GM21576 (cell line): ENCODE results near the gene RNGTT.

Experiments used
- ATAC-seq: cut with Tn5 transposase; IDR thresholded peaks from one replicate; pipeline ENCODE4 v1.9.1; 2021; ENCODE audit warnings: mild to moderate bottlenecking, moderate library complexity; ENCODE audit not compliant: unreplicated experiment

RNGTT gene

GRCh38 chr6:88616380-88616779 is 347.0 kb downstream of the RNGTT start:
- ATAC-seq, result peak; percentile 72

DNA sequence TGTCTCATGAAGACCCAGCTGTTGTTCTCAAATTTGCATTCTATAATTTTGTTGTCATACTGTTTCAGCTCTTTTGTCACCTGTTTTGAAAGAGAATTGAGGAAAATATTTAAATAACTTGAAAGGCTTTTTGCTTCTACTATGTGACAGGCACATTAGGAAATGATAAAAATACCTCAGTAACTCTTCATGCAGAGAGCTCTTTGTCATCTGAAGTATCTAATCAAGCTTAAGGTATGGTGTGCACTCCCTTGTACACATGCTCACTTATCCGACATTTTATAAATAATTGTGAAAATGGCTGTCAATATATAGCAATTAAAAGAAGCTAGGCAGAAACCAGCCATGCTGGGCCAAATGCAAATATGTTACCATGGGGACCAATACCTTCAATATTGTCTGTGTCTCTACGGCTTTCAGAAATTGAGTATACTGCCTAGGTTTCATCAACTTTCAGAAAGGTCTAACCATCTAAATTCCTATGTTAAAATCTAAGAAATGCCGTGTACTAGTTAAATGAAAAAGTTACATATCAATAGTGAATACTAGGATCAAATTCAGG is 349.0 kb downstream of the RNGTT start:
- ATAC-seq, result no peak

DNA sequence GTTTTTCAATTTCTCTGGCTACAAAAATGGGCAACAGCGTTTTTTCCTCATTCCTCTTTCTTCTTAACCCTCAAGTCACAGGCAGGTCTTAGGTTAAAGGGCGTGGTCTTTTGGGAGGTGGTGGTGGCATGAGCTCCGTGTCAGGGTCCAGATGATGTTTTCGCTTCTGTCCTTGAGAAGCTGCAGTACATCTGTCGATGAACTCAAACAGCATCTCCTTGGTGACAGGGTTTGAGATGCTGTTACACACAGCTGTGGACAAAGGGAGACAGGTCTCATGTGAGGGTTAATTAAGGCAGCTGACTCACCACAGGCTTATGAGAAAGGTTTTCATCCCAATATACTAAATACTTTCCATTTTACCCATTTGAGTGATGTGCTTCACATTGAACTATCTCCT is 350.8 kb downstream of the RNGTT start:
- no peak for ATAC-seq

DNA sequence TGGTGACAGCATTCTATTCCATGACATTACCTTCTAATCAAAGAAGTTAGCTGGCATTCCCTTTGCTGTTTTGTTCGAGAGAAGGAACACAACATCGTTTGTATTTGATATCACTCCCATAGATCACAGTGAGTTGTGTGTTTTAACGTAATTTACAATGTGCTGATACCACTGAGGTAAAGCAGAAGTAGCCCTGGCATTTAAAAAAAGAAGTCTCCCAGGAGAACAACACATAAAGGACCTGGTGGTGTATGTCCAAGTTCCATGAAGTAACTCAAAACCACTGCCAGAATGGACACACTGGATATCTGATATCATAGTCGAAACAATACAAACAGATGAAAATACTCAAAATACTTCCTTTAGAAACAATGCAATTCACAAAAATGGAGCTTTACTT is 351.7 kb downstream of the RNGTT start:
- no peak for ATAC-seq

DNA sequence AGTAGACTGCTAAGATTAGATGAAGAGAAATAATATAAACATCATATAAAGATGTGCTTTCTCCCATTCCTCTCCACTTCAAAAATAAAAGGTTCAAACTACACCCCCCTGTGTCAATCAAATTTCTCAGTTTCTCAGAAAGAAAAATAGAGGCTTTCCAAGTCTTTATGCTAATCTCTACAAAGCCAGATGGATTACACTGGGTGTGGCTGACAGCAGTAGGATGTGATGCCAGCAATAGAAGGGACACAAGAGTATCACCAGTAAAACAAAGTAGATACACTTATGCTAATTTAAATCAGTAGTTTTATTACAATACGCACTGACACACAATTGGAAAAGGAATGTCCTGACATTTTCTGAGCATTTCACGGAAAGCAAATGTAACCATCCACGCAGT is 353.4 kb downstream of the RNGTT start:
- no peak for ATAC-seq

DNA sequence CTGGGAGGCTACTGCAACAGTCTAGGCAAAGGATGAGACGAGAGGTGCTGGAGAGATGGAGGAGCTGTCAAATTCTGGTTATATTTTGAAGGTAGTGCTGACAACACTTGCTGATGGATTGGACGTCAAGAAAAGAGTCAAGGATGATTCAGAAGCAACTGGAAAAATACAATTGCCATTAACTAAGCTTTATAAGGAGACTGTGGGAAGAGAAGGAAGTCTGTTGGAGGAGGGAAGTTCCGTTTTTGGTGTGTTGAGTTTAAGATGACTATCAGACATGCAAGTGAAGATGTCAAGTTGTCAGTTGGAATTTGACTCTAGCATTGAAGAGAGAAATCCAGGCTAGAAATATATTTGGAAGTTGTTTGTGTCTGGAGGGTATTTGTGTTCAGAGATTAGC is 358.1 kb downstream of the RNGTT start:
- no peak for ATAC-seq

- ATAC-seq, result no peak
Observed at GRCh38 chr6:88599571-88599970, 363.8 kb downstream of the RNGTT start.

DNA sequence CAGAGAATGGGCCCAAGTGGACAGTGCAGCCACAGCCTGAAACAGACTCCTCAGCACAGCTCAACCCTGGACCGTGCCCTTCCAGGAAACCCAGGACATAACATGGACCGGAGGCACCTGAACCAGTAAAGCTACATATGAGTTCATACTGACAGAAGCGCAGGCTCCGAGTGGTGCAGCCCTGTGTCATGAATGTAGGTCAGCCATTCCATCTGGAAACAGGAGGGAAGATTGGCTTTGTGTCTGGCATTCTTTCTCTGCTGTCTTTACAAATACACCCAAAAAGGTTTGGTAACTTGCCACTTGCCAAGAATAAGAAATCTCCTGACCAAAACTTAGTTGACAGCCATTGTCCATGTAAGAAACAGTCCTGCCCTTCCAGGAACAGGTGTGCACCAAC is 366.6 kb downstream of the RNGTT start:
- no peak for ATAC-seq

DNA sequence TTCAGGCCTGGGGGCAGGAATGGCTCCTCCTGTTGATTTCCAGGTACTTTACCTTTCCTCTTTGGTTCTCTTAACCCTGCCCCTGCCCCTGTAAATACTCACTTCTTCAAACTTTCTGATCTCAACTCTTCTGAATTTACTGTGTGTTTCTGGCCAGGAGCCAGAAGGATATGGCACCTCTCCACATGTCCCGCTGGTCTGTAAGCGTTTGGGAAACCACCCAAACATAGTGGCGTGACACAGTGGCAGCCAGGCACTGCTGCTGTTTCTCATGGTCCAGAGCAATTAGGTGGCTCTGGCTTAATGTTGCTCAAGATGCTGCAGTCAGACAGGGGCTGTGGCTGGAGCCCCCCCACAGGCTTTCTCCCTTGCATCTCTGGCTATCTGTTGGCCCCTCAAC is 374.5 kb downstream of the RNGTT start:
- ATAC-seq, result no peak

DNA sequence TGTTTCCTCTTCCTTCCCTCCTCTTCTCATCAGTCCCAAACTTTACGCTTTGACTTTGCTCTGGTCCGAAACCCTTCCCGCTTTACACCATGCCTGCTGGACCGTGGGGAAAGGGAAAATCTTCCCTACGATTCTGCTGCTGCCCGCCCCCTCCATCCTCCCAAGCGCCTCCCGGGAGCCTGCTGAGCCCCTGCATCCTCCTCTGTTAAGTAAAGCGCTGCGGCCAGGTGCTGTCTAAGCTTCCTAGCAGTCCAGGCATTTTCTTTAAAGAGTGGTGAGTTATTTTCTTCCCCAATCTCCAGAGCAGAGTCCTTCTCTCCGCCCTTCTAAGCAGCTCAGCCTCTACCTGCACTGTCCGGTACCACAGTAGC is 376.3 kb downstream of the RNGTT start:
- no peak for ATAC-seq

GRCh38 chr6:88586371-88587149 is 376.9 kb downstream of the RNGTT start:
- no peak for ATAC-seq

- no peak for ATAC-seq
Observed at GRCh38 chr6:88585276-88585692, 378.1 kb downstream of the RNGTT start.

DNA sequence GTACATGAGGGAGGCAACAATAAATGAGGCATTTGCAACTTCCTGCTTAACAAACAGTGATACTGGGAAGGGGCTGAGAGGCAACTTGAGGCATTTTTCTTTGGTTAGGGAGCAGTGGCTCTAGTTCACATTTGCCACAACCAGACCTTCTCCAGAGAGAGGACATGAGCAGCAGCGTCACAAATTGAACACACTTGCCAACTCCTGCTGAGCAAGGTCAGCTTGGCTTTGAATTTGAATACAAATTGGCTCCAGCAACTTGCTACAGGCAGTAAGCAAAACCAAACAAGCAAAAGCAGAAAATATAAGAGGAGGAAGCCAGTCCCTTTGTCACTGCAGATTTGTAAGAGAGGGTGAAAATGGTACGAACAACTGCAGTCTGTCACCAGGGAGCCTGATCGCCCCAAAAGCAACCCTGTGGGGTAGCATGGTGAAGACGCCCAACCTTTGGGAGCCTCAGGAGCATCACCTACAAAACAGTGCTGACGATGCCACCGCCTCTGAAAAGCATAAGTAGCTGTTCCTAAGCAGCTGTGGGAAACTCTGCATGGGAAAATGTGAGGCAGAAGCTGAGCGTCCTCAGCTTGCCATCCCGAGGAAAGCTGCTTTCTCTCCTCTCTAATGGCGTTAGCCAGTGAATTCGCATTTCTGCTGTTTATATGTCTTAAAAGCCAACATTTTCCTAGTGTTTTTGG is 378.7 kb downstream of the RNGTT start:
- ATAC-seq, result no peak

GRCh38 chr6:88577461-88577860 is 386.0 kb downstream of the RNGTT start:
- no peak for ATAC-seq

GRCh38 chr6:88575536-88575935 is 387.9 kb downstream of the RNGTT start:
- no peak for ATAC-seq

GRCh38 chr6:88574651-88575050 is 388.8 kb downstream of the RNGTT start:
- ATAC-seq, result no peak

- no peak for ATAC-seq
Observed at GRCh38 chr6:88574031-88574430, 389.4 kb downstream of the RNGTT start.

- ATAC-seq, result no peak
Observed at GRCh38 chr6:88573561-88573960, 389.9 kb downstream of the RNGTT start.

DNA sequence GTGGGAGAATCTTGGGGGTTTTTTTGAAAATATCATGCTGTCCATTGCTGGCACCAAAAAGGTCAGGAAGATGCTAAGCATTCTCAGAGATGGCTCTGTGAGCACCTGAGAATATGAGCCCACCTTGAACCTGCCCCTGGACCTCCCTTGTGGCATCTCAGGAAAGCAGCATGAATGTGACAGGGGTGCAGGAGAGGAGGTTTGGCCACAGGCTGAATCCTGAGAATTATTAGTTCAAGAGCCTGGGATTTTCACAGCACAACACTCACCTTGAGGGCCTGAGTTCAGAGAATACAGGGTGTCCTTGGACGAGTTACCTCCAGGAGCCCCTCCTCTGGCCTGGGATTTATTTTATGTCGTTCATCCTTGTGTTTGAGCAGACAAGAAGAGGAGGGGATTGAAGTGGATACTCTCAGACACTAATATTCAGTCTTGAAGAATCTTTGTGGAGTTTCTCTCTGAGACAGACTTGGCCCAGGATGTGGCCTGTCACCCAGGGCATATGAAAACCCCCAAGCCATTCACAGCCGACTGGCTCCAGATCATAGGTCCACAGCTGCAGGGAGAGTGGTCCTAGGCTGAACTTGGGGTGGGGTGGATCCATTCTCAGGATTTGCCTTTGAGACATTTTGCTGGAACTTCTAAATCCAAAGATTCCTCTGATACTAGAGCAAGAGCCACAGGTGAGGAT is 390.8 kb downstream of the RNGTT start:
- ATAC-seq, result no peak

DNA sequence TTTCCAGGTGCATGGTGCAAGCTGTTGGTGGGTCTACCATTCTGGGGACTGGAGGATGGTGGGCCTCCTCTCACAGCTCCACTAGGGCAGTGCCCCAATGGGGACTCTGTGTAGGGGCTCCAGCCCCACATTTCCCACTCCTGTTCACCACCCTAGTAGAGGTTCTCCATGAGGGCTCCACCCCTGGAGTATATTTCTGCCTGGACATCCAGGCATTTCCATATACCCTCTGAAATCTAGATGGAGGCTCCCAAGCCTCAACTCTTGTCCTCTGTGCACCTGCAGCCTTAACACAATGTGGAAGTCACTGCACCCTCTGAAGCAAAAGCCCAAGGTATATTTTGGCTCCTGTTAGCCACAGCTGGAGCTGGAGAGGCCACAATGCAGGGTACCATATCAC is 393.5 kb downstream of the RNGTT start:
- ATAC-seq, result no peak

GRCh38 chr6:88567696-88568095 is 395.7 kb downstream of the RNGTT start:
- ATAC-seq, result no peak
